Fibroblast of lung (primary cell): ENCODE measurements around the gene TERT.

Experiments
- CTCF ChIP-seq, 2 donors: IDR thresholded peaks in 1 of 2; conservative IDR thresholded peaks in 1 of 2; 1 replicate in 1 of 2; 2 replicates in 1 of 2; pipeline ENCODE4 v1.5.1; 2011 to 2012; ENCODE audit warnings: low read length in 2 of 2, control low read depth in 1 of 2, inconsistent platforms in 1 of 2, low read depth in 1 of 2, mild to moderate bottlenecking in 1 of 2
- EZH2 ChIP-seq: IDR thresholded peaks from 2 replicates; pipeline ENCODE4 v1.5.1; 2012; ENCODE audit warnings: low read length, control low read depth, mild to moderate bottlenecking; ENCODE audit errors: missing control alignments

GRCh38 chr5:1240496-1241260 is 54.2 kb downstream of the TERT start:
- TF ChIP-seq CTCF (conservative IDR thresholded peaks at IDR 0.05 in 1 of 2, IDR thresholded peaks at IDR 0.05 in 1 of 2; ENCODE audit: low read depth in 1 of 2, low read length in 2 of 2) (no peak), EZH2 (no peak)
